ENCODE data around the gene LINGO3.

DNA sequence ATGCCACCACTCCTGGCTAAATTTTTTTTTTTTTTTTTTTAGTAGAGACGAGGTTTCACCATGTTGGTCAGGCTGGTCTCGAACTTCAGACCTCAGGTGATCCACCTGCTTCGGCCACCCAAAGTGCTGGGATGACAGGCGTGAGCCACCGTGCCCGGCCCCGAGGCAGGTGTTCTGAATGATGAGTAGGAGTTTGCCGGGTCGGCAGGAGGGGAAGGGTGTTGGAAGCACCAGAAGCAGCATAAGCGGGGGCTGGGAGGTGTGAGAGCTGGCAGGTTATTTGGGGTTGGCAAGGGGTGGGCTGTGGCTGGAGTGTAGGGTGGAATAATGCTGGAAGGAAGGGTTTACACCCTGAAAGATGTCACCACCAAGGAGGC is 22.3 kb upstream of the LINGO3 start:
- TF ChIP-seq, protein P1, sequence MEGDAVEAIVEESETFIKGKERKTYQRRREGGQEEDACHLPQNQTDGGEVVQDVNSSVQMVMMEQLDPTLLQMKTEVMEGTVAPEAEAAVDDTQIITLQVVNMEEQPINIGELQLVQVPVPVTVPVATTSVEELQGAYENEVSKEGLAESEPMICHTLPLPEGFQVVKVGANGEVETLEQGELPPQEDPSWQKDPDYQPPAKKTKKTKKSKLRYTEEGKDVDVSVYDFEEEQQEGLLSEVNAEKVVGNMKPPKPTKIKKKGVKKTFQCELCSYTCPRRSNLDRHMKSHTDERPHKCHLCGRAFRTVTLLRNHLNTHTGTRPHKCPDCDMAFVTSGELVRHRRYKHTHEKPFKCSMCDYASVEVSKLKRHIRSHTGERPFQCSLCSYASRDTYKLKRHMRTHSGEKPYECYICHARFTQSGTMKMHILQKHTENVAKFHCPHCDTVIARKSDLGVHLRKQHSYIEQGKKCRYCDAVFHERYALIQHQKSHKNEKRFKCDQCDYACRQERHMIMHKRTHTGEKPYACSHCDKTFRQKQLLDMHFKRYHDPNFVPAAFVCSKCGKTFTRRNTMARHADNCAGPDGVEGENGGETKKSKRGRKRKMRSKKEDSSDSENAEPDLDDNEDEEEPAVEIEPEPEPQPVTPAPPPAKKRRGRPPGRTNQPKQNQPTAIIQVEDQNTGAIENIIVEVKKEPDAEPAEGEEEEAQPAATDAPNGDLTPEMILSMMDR (IDR thresholded peaks at IDR 0.05): no peak
- TF ChIP-seq POLR2AphosphoS5 (IDR thresholded peaks at IDR 0.05) (no peak), POLR2A (IDR thresholded peaks at IDR 0.05) (no peak)
